Lower leg skin (tissue), 3 donors: Measurements from ENCODE around the gene PCDHGA4.

Source experiments
- POLR2A ChIP-seq, 2 donors: fragments of 450-650 bp; IDR thresholded peaks; one replicate each; pipeline ENCODE4 v1.6.1; 2016 to 2017; ENCODE audit warnings: antibody characterized with exemption in 2 of 2, mild to moderate bottlenecking in 1 of 2, moderate library complexity in 1 of 2
- TF ChIP-seq, protein P1 (sequence below), 3 donors: fragments of 450-650 bp; IDR thresholded peaks; one replicate each; pipeline ENCODE4 v1.5.1; 2016; ENCODE audit warnings: antibody characterized with exemption in 3 of 3, mild to moderate bottlenecking in 3 of 3, moderate library complexity in 2 of 3

DNA sequence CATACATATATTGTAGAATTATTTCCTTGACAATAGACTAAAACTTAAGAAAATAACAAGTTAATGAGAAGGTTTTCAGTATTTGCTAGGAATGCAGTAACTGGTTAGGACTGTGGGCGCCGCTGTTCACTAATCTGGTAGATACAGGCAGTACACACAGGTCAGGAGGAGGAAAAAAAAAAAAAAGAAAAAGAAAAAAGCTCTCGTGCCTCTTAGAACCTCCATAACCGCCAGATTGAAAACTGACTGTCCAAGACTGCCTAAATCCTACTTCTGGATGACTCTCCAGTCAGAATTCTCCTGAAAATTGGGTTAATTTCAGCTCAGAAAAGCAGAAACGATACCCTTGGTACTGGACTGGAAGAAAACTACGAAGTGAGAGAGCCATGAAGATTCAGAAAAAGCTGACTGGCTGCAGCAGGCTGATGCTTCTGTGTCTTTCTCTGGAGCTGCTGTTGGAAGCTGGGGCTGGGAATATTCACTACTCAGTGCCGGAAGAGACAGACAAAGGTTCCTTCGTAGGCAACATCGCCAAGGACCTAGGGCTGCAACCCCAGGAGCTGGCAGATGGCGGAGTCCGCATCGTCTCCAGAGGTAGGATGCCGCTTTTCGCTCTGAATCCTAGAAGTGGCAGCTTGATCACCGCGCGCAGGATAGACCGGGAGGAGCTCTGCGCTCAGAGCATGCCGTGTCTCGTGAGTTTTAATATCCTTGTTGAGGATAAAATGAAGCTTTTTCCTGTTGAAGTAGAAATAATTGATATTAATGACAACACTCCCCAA is 24.3 kb upstream of the PCDHGA4 start, which contains the start of gene PCDHGA1:
- TF ChIP-seq, protein P1, sequence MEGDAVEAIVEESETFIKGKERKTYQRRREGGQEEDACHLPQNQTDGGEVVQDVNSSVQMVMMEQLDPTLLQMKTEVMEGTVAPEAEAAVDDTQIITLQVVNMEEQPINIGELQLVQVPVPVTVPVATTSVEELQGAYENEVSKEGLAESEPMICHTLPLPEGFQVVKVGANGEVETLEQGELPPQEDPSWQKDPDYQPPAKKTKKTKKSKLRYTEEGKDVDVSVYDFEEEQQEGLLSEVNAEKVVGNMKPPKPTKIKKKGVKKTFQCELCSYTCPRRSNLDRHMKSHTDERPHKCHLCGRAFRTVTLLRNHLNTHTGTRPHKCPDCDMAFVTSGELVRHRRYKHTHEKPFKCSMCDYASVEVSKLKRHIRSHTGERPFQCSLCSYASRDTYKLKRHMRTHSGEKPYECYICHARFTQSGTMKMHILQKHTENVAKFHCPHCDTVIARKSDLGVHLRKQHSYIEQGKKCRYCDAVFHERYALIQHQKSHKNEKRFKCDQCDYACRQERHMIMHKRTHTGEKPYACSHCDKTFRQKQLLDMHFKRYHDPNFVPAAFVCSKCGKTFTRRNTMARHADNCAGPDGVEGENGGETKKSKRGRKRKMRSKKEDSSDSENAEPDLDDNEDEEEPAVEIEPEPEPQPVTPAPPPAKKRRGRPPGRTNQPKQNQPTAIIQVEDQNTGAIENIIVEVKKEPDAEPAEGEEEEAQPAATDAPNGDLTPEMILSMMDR (IDR thresholded peaks at IDR 0.05) = no peak
- no peak for TF ChIP-seq POLR2A (IDR thresholded peaks at IDR 0.05)
